Astrocyte of the spinal cord (primary cell): ENCODE data around the gene PBX4.

Source experiments
- DNase-seq: peaks from one replicate; pipeline ENCODE4 v3.0.0; 2011; ENCODE audit warnings: low read depth, low spot score
- H3K4me3 ChIP-seq: 2 replicates; pipeline ENCODE4 v1.5.1; 2011; ENCODE audit warnings: low read depth, mild to moderate bottlenecking, low read length, moderate library complexity
- CTCF ChIP-seq: IDR thresholded peaks from 2 replicates; pipeline ENCODE4 v1.5.1; 2012; ENCODE audit warnings: low read depth, mild to moderate bottlenecking, low read length, inconsistent platforms
- in situ Hi-C: cut with HindIII; loops from 2 replicates; pipeline ENCODE4 v1.10.0; 2017; ENCODE audit warnings: low sequenced_read_pairs

PBX4 gene

DNA sequence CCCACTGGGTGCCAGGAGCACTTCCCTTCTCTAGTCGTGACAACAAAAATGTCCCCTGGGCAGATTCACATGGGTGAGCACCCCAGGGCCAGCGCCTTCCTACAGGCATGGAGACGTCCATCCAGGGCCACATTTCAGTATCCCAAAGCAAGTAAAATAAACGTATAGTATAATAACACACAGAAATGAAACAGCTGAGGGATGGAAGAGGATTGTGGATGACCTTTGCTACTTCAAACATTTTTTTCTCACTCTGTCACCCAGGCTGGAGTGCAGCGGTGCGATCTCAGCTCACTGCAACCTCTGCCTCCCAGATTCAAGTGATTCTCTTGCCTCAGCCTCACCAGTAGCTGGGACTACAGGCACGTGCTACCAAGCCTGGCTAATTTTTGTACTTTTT is 52.2 kb downstream of the PBX4 start:
- no peak for DNase-seq
- H3K4me3 ChIP-seq: no peak overlapping the region
- no peak for TF ChIP-seq CTCF
- in situ Hi-C loops: no loop called here

- H3K4me3 ChIP-seq: no peak overlapping the region
- in situ Hi-C loops: no loop called here
- DNase-seq: no peak
- no peak for TF ChIP-seq CTCF
These were observed 55.1 kb downstream of the PBX4 start for GRCh38 chr19:19563348-19563848.

GRCh38 chr19:19562665-19563347 is 55.7 kb downstream of the PBX4 start:
- DNase-seq: no peak
- TF ChIP-seq CTCF: no peak
- H3K4me3 ChIP-seq: no peak overlapping the region
- in situ Hi-C loops: no loop called here

DNA sequence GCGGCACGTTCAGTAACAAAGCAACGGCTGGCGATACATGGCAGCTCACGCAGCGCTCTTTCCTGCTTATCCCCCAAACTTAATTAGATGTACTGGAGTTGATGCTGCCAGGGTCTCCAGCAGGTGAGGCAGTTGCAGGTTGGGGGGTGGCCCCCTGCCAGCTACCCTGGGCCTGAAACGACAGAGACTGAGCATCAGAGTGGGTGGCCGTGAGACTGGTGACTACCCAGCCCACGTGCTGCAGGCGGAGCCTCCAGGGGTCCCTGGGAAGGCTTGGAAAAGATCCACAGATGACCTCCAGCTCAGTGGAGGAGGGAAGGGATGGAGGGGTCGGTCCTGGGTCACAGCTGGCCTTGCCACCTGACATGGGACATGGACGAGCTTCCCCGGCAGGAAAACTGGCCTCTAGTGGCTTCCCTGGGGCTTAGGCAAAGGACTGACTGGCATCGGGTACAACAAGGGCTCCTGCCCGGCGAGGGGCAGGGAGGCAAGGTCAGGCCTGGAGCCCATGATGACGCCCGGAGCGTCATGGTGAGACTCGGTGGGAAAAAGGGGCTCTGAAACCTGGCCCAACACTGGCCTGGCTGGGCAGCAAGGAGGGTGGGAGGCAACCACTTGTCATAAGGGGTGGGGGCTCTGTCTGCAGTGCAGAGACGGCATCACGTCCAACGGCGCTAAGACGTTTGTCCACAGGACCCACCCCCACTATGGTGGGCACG is 56.4 kb downstream of the PBX4 start:
- in situ Hi-C loops: no loop called here
- DNase-seq: no peak
- TF ChIP-seq CTCF: no peak
- H3K4me3 ChIP-seq: no peak overlapping the region

- DNase-seq: no peak
- in situ Hi-C loops: no loop called here
- no peak overlapping the region for H3K4me3 ChIP-seq
- no peak for TF ChIP-seq CTCF
These were observed 58.6 kb downstream of the PBX4 start for GRCh38 chr19:19559931-19560330.

DNA sequence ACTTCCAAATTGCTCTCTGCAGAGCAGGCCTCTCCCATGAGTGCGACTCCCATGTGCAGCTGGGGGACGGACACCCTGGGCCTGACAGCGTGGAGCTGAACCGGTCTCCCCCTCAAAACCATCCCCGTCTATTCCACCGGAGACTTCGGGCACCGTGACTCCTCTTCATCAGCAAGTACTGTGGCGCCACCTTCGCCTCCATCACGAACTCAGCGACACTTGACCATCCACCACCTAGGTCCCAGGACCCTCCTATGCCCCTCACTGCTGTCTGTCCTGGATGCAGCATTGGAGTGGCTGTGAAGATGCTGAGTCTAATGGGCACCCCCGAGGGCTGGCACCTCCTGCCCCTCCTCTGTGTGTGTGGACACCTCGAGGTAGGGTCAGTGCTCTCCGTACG is 59.9 kb downstream of the PBX4 start:
- DNase-seq: no peak
- TF ChIP-seq CTCF: no peak
- in situ Hi-C loops: no loop called here
- H3K4me3 ChIP-seq: no peak overlapping the region
